OCI-LY1 (cell line): ENCODE data around the gene PKD2L1.

Source experiments
- CTCF ChIP-seq: fragments of 200-600 bp; sonication (generic), shearing (Covaris generic); IDR thresholded peaks from 2 replicates; pipeline ENCODE4 v1.5.1; 2017; ENCODE audit warnings: mild to moderate bottlenecking, antibody characterized with exemption, low read length, moderate library complexity, mixed read lengths
- EZH2 ChIP-seq: fragments of 200-600 bp; sonication (generic), shearing (Covaris generic); IDR thresholded peaks from 2 replicates; pipeline ENCODE4 v1.8.0; 2017; ENCODE audit warnings: borderline replicate concordance, mixed run types, mild to moderate bottlenecking, antibody characterized with exemption, low read length, moderate library complexity, mixed read lengths

- TF ChIP-seq CTCF, result no peak
- TF ChIP-seq EZH2, result no peak
Measured at GRCh38 chr10:100373298-100374199, 43.5 kb upstream of the PKD2L1 start.
